MG63 (cell line): ENCODE results near the gene DAZAP2. TPM values are rescaled to one million over a fixed set of nuclear protein-coding genes. Genes with fewer than 3 reads are reported as not detected.
"Not testable (repeated sequence)": the region's sequence is repeated elsewhere in the genome, so short reads cannot be mapped to it uniquely, and the experiment has no call there.

Experiments
- DNase-seq: peaks from one replicate; pipeline ENCODE4 v3.0.0-alpha.2; 2020
- H3K27me3 ChIP-seq: fragments of 250-450 bp; sonication (Bioruptor Pico); 2 replicates; pipeline ENCODE4 v1.5.1; 2020; ENCODE audit warnings: mild to moderate bottlenecking, moderate library complexity
- H3K36me3 ChIP-seq: fragments of 250-450 bp; sonication (Bioruptor Pico); 2 replicates; pipeline ENCODE4 v1.5.1; 2020; ENCODE audit warnings: mild to moderate bottlenecking, moderate library complexity
- H3K4me3 ChIP-seq: fragments of 250-450 bp; sonication (Bioruptor Pico); 2 replicates; pipeline ENCODE4 v1.5.1; 2020; ENCODE audit warnings: mild to moderate bottlenecking, moderate library complexity
- H3K9me3 ChIP-seq: fragments of 250-450 bp; sonication (Bioruptor Pico); 2 replicates; pipeline ENCODE4 v1.5.1; 2020; ENCODE audit warnings: mild to moderate bottlenecking, moderate library complexity
- total RNA-seq: library from RNA; depleted of rRNA; stranded (reverse); fragments of >200 nt; shearing (Covaris generic); gene quantifications from 2 replicates; pipeline ENCODE4 v1.2.3, GENCODE V29; 2014; ENCODE audit warnings: low replicate concordance

DAZAP2 gene
- total RNA-seq, 1 experiment from 2014 or later, result 192 TPM

GRCh38 chr12:51232642-51233041 lies 6.0 kb upstream of the DAZAP2 start:
- Histone ChIP-seq H3K36me3 (no peaks in the 10 kb centered on the region), H3K4me3 (no peak overlapping the region), H3K9me3 (no peaks in the 10 kb centered on the region), H3K27me3 (no peaks in the 10 kb centered on the region)
- DNase-seq, result no peak

- Histone ChIP-seq H3K9me3 (no peaks in the 10 kb centered on the region), H3K4me3 (no peak overlapping the region), H3K36me3 (peaks cover 4% of the 10 kb centered on the region), H3K27me3 (no peaks in the 10 kb centered on the region)
- no peak for DNase-seq
These were observed 4.1 kb upstream of the DAZAP2 start for GRCh38 chr12:51234530-51234929.

- DNase-seq, result no peak
- no peaks in the 10 kb centered on the region for H3K9me3 ChIP-seq
- peaks cover 33% of the 10 kb centered on the region for H3K36me3 ChIP-seq
- H3K27me3 ChIP-seq, result no peaks in the 10 kb centered on the region
- peak overlapping the region; percentile 100 for H3K4me3 ChIP-seq
These were observed 553 bp upstream of the DAZAP2 start for GRCh38 chr12:51238037-51238509.

GRCh38 chr12:51240971-51241370 lies 2.3 kb downstream of the DAZAP2 start:
- DNase-seq, result no peak
- peaks cover 53% of the 10 kb centered on the region for H3K36me3 ChIP-seq

GRCh38 chr12:51242120-51242519 lies 3.5 kb downstream of the DAZAP2 start:
- Histone ChIP-seq H3K27me3 (no peaks in the 10 kb centered on the region), H3K9me3 (no peaks in the 10 kb centered on the region), H3K36me3 (peaks cover 53% of the 10 kb centered on the region)

More at GRCh38 chr12:51240971-51241370, 2.3 kb downstream of the DAZAP2 start:
- H3K27me3 ChIP-seq, result no peaks in the 10 kb centered on the region
- no peaks in the 10 kb centered on the region for H3K9me3 ChIP-seq
- no peak overlapping the region for H3K4me3 ChIP-seq

DNA sequence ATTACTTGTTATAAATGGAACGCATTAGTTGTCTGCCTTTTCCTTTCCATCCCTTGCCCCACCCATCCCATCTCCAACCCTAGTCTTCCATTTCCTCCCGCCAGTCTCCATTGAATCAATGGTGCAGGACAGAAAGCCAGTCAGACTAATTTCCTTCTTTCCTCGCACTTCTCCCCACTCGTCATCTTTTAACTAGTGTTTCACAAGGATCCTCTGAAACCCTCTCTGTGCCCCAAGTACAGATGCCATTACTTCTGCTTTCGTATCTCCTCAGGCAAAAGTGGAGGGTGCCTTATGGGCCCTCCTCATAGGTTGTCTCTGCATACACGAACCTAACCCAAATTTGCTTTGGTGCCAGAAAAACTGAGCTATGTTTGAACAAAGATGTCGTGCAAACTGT lies 4.2 kb downstream of the DAZAP2 start:
- Histone ChIP-seq H3K27me3 (no peaks in the 10 kb centered on the region), H3K4me3 (no peak overlapping the region), H3K9me3 (no peaks in the 10 kb centered on the region), H3K36me3 (peaks cover 53% of the 10 kb centered on the region)
- DNase-seq, result no peak

More at GRCh38 chr12:51242120-51242519, 3.5 kb downstream of the DAZAP2 start:
- H3K4me3 ChIP-seq, result no peak overlapping the region
- DNase-seq, result no peak

- H3K27me3 ChIP-seq, result no peaks in the 10 kb centered on the region
- H3K4me3 ChIP-seq, result no peak overlapping the region
- peaks cover 50% of the 10 kb centered on the region for H3K36me3 ChIP-seq
- DNase-seq, result no peak
- H3K9me3 ChIP-seq, result no peaks in the 10 kb centered on the region
These were observed 5.6 kb downstream of the DAZAP2 start for GRCh38 chr12:51244269-51244668.

DNA sequence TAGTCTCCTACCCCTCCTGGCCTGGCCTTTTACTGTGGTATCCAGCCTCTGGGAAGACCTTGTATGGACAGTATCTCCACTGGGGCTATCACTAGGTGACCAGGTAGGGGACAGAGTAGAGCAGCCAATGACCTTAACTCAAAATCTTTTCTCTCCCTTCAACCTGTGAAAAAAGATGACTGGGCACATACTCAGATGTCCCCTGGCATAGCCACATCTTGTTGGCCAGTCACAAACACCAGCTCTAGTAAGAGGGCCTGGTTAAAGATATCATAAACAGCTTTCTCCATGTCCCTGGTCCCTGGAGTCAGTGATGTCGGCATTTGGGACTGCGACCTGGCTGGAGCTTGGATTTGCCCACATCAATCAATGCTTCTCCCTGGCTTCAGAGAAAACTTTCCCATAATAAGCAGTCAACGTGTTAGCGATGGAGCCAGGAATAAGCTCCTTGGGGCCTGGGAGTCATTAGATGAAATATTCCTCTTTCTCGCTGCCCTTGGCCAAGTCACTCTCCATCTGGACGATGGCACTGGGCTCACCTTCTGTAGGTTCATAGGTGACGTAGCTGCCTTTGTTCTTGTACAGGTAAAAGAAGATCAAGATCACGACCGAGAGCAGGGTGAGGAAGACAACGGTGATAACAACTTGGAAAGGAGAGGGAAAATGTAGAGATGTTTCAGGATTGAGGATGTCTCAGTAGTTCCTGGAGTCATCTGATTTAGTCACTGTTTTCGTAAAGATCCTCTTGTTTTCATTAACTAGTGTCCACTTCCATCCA lies 7.0 kb downstream of the DAZAP2 start:
- H3K36me3 ChIP-seq, result peaks cover 41% of the 10 kb centered on the region
- no peaks in the 10 kb centered on the region for H3K27me3 ChIP-seq
- no peak for DNase-seq
- H3K4me3 ChIP-seq, result no peak overlapping the region
- no peaks in the 10 kb centered on the region for H3K9me3 ChIP-seq

GRCh38 chr12:51246254-51246853 lies 7.7 kb downstream of the DAZAP2 start:
- Histone ChIP-seq H3K4me3 (no peak overlapping the region), H3K27me3 (no peaks in the 10 kb centered on the region), H3K9me3 (no peaks in the 10 kb centered on the region), H3K36me3 (peaks cover 34% of the 10 kb centered on the region)
- no peak for DNase-seq

DNA sequence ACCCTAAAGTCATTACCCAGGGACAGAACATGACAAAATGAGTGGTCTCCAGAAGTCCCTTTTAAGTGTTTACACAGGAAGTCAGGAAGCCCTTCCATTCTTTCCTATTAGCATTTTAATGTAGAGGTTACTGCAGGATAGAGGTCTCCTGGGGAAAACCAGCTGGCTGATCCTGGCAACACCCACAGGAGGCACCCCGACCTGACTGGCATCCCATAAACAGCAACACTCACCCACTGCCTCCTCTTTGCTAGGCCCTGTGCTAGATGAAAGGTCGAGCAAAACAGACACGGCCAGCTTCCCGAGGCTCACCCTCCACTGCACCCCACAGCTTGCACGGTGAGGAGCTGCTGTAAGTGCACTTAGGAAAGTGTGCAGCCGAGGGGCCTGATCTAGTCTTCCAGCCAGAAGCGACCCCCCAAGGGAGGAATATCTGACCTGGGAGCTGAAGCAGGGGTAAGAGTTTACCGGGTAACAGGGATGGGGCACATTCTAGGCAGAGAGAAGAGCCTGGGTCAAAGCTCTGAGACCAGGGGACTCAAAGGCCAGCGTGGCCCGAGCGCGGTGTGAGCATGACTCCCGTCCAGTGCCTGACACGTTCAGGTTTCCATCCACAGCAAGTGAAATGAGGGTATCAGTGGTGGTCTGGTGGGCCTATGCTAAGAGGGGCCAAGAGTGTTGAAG lies 9.0 kb downstream of the DAZAP2 start:
- Histone ChIP-seq H3K36me3 (peaks cover 24% of the 10 kb centered on the region), H3K9me3 (no peaks in the 10 kb centered on the region), H3K27me3 (no peaks in the 10 kb centered on the region), H3K4me3 (no peak overlapping the region)
- DNase-seq, result no peak

- H3K27me3 ChIP-seq, result no peaks in the 10 kb centered on the region
- no peak for DNase-seq
- no peaks in the 10 kb centered on the region for H3K9me3 ChIP-seq
- H3K36me3 ChIP-seq, result no peaks in the 10 kb centered on the region
- no peak overlapping the region for H3K4me3 ChIP-seq
These were observed 14.7 kb downstream of the DAZAP2 start for GRCh38 chr12:51253276-51253675.

DNA sequence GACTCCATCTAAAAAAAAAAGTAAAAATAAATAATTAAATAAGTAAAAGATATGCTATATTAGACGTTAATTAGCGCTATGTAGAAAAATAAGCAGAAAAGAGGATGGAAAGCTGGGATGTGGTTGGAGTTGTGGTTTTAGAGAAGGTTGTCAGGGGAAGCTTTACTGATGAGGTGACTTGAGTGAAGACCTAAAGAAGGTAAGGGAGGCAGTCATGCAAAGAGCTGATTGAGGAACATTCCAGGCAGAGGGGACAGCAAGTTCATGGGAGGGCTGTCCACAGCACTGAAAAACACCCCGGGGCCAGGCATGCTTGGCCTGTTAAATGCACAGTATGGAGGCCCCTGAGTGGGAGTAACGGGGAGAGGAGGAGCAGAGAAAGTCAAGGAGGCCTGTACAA lies 15.9 kb downstream of the DAZAP2 start:
- Histone ChIP-seq H3K36me3 (no peaks in the 10 kb centered on the region), H3K9me3 (no peaks in the 10 kb centered on the region), H3K4me3 (no peak overlapping the region), H3K27me3 (no peaks in the 10 kb centered on the region)
- no peak for DNase-seq

- not testable (repeated sequence) for H3K27me3 ChIP-seq, H3K4me3 ChIP-seq, DNase-seq, H3K36me3 ChIP-seq, H3K9me3 ChIP-seq
These were observed 21.0 kb downstream of the DAZAP2 start for GRCh38 chr12:51259600-51259999.

GRCh38 chr12:51262758-51263177 lies 24.1 kb downstream of the DAZAP2 start:
- Histone ChIP-seq H3K27me3 (no peaks in the 10 kb centered on the region), H3K36me3 (no peaks in the 10 kb centered on the region), H3K4me3 (no peak overlapping the region), H3K9me3 (no peaks in the 10 kb centered on the region)
- peak; percentile 58 for DNase-seq

- Histone ChIP-seq H3K36me3 (no peaks in the 10 kb centered on the region), H3K9me3 (no peaks in the 10 kb centered on the region), H3K27me3 (no peaks in the 10 kb centered on the region), H3K4me3 (no peak overlapping the region)
- DNase-seq, result no peak
These were observed 24.7 kb downstream of the DAZAP2 start for GRCh38 chr12:51263341-51263740.

- H3K4me3 ChIP-seq, result no peak overlapping the region
- H3K27me3 ChIP-seq, result no peaks in the 10 kb centered on the region
- DNase-seq, result no peak
- H3K36me3 ChIP-seq, result no peaks in the 10 kb centered on the region
- H3K9me3 ChIP-seq, result no peaks in the 10 kb centered on the region
These were observed 25.7 kb downstream of the DAZAP2 start for GRCh38 chr12:51264297-51264696.

- H3K36me3 ChIP-seq, result no peaks in the 10 kb centered on the region
- no peak overlapping the region for H3K4me3 ChIP-seq
- no peaks in the 10 kb centered on the region for H3K27me3 ChIP-seq
- no peaks in the 10 kb centered on the region for H3K9me3 ChIP-seq
- no peak for DNase-seq
These were observed 26.4 kb downstream of the DAZAP2 start for GRCh38 chr12:51265024-51265423.
